ENCODE results near the gene CAMP. TPM values are rescaled to one million over a fixed set of nuclear protein-coding genes. Genes with fewer than 3 reads are reported as not detected.

CAMP gene
- total and polyA plus RNA-seq, 2 experiments from 2014 or later, result not detected

DNA sequence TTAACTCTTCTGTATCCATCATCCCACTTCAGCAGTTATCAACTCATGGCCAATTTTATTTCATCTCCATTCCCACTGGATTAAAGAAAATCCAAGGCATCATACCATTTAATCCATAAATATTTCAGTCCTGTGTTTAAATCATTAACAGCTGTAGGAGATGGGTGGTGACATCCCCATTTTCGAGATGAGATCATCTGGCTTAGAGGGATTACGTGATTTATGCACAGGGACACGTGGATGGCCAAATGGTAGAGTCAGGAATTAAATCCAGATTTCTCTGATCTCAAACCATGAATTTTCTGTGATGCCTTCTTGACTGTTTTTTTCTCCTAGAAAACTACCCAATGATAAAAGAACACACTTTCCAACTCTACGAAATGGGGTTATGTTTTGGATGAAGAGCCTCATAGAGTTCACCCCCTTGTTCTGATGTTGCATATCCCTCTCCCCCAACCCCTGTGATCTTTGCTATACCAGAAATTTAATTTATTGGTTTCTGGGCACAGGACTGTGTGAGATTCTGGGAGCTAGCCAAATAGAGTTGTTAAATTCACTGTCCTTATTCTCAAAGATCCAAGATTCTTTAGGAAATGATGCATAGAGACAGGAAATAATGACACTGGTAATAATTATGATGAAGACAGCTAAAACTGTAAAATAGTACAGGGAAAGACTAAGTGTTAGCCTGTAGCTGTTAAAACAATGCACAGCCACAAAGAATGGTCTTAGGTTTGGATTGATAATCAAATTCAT is 25.0 kb downstream of the CAMP start:
- Histone ChIP-seq H3K36me3 (replicated peaks; ENCODE audit: insufficient read depth, low read depth) (no peaks in the 10 kb centered on the region), H3K27me3 (no peaks in the 10 kb centered on the region), H3K27ac (no peak overlapping the region), H3K4me2 (no peak overlapping the region), H3K4me1 (ENCODE audit: insufficient read depth) (no peaks in the 10 kb centered on the region), H3K4me3 (no peak overlapping the region), H2AFZ (no peak overlapping the region), H3K79me2 (no peaks in the 10 kb centered on the region), H4K20me1 (ENCODE audit: insufficient read depth, poor library complexity, severe bottlenecking) (no peaks in the 10 kb centered on the region), H3K9me3 (ENCODE audit: low read depth) (no peaks in the 10 kb centered on the region), H3K9me2 (replicated peaks; ENCODE audit: insufficient read depth) (no peaks in the 10 kb centered on the region)
- WGBS (ENCODE audit: low lambda C conversion rate, missing lambda C conversion rate), result 73% methylated on average over 4 of the region's 4 CpGs
- TF ChIP-seq, protein P1, sequence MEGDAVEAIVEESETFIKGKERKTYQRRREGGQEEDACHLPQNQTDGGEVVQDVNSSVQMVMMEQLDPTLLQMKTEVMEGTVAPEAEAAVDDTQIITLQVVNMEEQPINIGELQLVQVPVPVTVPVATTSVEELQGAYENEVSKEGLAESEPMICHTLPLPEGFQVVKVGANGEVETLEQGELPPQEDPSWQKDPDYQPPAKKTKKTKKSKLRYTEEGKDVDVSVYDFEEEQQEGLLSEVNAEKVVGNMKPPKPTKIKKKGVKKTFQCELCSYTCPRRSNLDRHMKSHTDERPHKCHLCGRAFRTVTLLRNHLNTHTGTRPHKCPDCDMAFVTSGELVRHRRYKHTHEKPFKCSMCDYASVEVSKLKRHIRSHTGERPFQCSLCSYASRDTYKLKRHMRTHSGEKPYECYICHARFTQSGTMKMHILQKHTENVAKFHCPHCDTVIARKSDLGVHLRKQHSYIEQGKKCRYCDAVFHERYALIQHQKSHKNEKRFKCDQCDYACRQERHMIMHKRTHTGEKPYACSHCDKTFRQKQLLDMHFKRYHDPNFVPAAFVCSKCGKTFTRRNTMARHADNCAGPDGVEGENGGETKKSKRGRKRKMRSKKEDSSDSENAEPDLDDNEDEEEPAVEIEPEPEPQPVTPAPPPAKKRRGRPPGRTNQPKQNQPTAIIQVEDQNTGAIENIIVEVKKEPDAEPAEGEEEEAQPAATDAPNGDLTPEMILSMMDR (IDR thresholded peaks at IDR 0.05; ENCODE audit: poor library complexity), result no peak
- no peak for TF ChIP-seq EZH2 (IDR thresholded peaks at IDR 0.05; ENCODE audit: borderline replicate concordance)
- no peak for TF ChIP-seq EZH2phosphoT487 (IDR thresholded peaks at IDR 0.05; ENCODE audit: low read depth, severe bottlenecking, unreplicated experiment)
- DNase-seq (ENCODE audit: low spot score), result no peak

DNA sequence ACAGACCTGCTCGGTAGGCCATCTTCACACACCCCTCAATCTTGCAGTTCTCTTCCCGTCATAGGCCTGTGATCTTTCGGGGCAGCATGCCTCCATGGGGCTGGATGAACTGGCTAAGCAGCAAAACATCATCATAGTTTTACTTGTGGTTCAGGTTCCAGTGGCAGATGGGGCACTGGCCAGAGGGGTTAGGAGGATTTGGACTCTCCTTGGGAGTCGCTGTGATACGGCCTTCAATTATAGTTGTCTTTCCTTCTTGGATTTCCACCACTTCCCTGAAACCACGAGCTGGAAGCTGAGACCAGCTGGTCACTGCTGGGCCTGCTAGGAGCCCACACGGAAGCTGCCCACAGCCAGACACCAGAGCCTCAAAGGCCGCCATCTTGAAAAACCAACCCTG is 33.3 kb downstream of the CAMP start:
- Histone ChIP-seq H3K4me2 (no peak overlapping the region), H3K9me2 (replicated peaks; ENCODE audit: insufficient read depth) (no peaks in the 10 kb centered on the region), H3K9me3 (ENCODE audit: low read depth) (no peaks in the 10 kb centered on the region), H3K27ac (no peak overlapping the region), H4K20me1 (ENCODE audit: insufficient read depth, poor library complexity, severe bottlenecking) (no peaks in the 10 kb centered on the region), H3K79me2 (no peaks in the 10 kb centered on the region), H3K36me3 (replicated peaks; ENCODE audit: insufficient read depth, low read depth) (no peaks in the 10 kb centered on the region), H3K4me3 (no peak overlapping the region), H3K27me3 (no peaks in the 10 kb centered on the region), H3K4me1 (ENCODE audit: insufficient read depth) (no peaks in the 10 kb centered on the region), H2AFZ (no peak overlapping the region)
- 98% methylated on average over 8 of the region's 8 CpGs for whole genome bisulfite sequencing (ENCODE audit: low lambda C conversion rate, missing lambda C conversion rate)
- TF ChIP-seq EZH2 (IDR thresholded peaks at IDR 0.05; ENCODE audit: borderline replicate concordance), result no peak
- TF ChIP-seq, protein P1 (IDR thresholded peaks at IDR 0.05; ENCODE audit: poor library complexity), result no peak
- TF ChIP-seq EZH2phosphoT487 (IDR thresholded peaks at IDR 0.05; ENCODE audit: low read depth, severe bottlenecking, unreplicated experiment), result no peak
- no peak for DNase-seq (ENCODE audit: low spot score)

DNA sequence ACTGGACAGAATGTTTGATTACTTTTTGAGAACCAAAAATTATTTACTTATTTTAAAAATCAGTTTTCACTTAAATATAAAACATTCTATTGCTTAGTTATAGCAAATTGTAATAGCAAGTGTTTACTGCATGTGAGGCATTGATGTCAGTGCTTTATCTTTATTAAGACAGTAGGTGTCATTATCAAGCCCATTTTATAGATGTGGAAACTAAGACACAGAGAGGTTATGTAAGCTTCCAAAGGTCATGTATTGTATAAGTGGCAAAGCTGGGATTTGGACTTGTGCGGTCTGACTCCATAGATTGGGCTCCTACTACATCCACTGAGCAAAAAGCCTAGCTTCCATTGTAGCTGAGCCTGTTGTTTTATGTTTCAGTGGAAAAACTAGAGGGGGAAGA is 35.2 kb downstream of the CAMP start:
- H3K4me2 ChIP-seq, result no peak overlapping the region
- H3K36me3 ChIP-seq (replicated peaks; ENCODE audit: insufficient read depth, low read depth), result no peaks in the 10 kb centered on the region
- H4K20me1 ChIP-seq (ENCODE audit: insufficient read depth, poor library complexity, severe bottlenecking), result no peaks in the 10 kb centered on the region
- no peak for TF ChIP-seq EZH2phosphoT487 (IDR thresholded peaks at IDR 0.05; ENCODE audit: low read depth, severe bottlenecking, unreplicated experiment)
- no peak for TF ChIP-seq EZH2 (IDR thresholded peaks at IDR 0.05; ENCODE audit: borderline replicate concordance)
- H3K79me2 ChIP-seq, result no peaks in the 10 kb centered on the region
- WGBS (ENCODE audit: low lambda C conversion rate, missing lambda C conversion rate), result 96% methylated on average over 1 of the region's 1 CpG
- H3K27me3 ChIP-seq, result no peaks in the 10 kb centered on the region
- H3K9me2 ChIP-seq (replicated peaks; ENCODE audit: insufficient read depth), result no peaks in the 10 kb centered on the region
- no peak overlapping the region for H2AFZ ChIP-seq
- H3K27ac ChIP-seq, result no peak overlapping the region
- no peaks in the 10 kb centered on the region for H3K4me1 ChIP-seq (ENCODE audit: insufficient read depth)
- no peak overlapping the region for H3K4me3 ChIP-seq
- no peak for DNase-seq (ENCODE audit: low spot score)
- H3K9me3 ChIP-seq (ENCODE audit: low read depth), result no peaks in the 10 kb centered on the region

DNA sequence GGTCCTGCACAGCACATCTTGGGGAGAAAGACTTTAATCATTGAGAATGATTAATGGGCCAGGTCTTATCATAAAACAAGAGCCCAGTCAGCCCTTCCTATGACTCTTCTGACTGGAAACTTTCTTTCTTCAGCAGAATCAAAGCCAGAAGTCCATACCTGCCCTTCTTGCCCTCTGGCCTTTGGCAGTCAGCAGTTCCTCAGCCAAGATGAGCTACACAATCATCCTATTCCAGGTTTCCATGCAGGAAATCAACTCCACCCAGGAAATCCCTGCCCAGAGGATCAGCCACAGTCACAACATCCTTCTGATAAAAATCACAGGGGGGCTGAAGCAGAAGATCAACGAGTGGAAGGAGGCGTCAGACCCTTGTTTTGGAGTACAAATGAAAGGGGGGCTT is 44.5 kb downstream of the CAMP start:
- peak overlapping the region; percentile 64 for H3K4me2 ChIP-seq
- H3K4me1 ChIP-seq (ENCODE audit: insufficient read depth), result peaks cover 7% of the 10 kb centered on the region
- H3K9me2 ChIP-seq (replicated peaks; ENCODE audit: insufficient read depth), result no peaks in the 10 kb centered on the region
- no peaks in the 10 kb centered on the region for H3K27me3 ChIP-seq
- H2AFZ ChIP-seq, result no peak overlapping the region
- WGBS (ENCODE audit: low lambda C conversion rate, missing lambda C conversion rate), result 73% methylated on average over 2 of the region's 2 CpGs
- peak; percentile 21 for DNase-seq (ENCODE audit: low spot score)
- no peaks in the 10 kb centered on the region for H4K20me1 ChIP-seq (ENCODE audit: insufficient read depth, poor library complexity, severe bottlenecking)
- peak overlapping the region; percentile 97 for H3K27ac ChIP-seq
- H3K4me3 ChIP-seq, result no peak overlapping the region
- no peaks in the 10 kb centered on the region for H3K79me2 ChIP-seq
- TF ChIP-seq EZH2phosphoT487 (IDR thresholded peaks at IDR 0.05; ENCODE audit: low read depth, severe bottlenecking, unreplicated experiment) (no peak), EZH2 (IDR thresholded peaks at IDR 0.05; ENCODE audit: borderline replicate concordance) (no peak)
- TF ChIP-seq, protein P1 (IDR thresholded peaks at IDR 0.05; ENCODE audit: poor library complexity), result no peak
- no peaks in the 10 kb centered on the region for H3K9me3 ChIP-seq (ENCODE audit: low read depth)
- H3K36me3 ChIP-seq (replicated peaks; ENCODE audit: insufficient read depth, low read depth), result no peaks in the 10 kb centered on the region
